GM19099 (cell line): ENCODE data around the gene STAMBPL1.

Experiments
- POLR2A ChIP-seq: IDR thresholded peaks from 3 replicates; pipeline ENCODE4 v1.6.1; 2011; ENCODE audit warnings: low read depth; ENCODE audit not compliant: insufficient read length; ENCODE audit errors: extremely low read depth

The STAMBPL1 gene

DNA sequence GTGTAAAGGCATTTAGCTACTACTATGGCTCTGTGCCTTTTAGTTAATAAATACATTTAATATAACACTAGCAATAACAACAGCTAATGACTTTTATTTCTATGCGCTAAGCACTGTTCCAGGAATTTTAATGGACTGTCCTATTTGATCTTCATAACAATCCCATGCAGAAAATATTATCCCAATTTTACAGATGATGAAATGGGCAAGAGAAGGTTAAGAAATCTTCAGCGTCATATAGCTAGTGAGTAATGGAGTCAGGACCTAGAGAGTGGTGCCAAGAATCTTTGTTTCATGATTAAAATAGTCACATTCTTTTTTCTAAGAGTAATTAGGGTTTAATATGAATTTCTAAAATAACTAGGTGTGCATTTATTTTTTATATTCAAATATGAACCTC is 40.2 kb downstream of the STAMBPL1 start:
- TF ChIP-seq POLR2A: no peak

DNA sequence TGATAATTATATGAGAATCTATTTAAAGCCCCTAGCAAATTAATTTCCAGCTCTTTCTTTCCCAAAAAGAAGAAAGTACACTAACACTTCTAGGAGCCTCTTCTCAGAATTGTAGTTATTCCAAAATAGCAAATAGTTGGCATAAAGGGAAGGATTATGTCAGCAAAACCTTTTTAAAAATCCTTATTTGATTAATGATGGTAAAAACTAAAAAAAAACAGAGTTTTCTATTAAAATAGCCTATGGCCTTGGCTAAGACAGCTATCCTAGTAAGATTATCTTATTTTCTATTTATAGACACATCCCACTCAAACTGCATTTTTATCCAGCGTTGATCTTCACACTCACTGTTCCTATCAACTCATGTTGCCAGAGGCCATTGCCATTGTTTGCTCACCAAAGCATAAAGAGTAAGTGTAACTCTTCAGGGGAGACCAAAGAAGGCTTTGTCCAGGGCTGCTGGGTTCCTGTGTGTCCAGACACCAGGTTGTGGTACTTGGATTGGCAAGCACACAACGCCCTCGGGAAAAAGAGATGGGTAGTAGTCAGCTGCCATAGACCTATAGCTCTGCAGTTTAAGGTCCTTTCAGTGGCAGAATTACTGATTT is 41.0 kb downstream of the STAMBPL1 start:
- no peak for TF ChIP-seq POLR2A

DNA sequence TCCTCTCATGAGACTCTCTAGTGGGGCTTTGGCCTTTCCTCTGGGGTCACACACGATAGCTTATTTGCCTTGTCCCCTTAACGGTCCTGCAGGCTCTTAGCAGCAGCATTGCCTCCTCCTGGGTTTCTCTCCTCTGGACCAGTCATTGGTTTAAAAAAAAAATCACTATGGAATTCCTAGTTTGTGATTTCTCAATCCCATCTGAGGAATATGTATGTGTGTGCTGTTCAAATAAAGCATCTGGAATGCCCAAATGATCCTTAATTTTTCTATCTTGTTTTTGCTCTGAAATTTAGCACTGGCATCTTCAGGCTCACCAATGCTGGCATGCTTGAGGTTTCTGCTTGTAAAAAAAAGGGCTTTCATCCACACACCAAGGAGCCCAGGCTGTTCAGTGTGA is 42.0 kb downstream of the STAMBPL1 start:
- TF ChIP-seq POLR2A: no peak

DNA sequence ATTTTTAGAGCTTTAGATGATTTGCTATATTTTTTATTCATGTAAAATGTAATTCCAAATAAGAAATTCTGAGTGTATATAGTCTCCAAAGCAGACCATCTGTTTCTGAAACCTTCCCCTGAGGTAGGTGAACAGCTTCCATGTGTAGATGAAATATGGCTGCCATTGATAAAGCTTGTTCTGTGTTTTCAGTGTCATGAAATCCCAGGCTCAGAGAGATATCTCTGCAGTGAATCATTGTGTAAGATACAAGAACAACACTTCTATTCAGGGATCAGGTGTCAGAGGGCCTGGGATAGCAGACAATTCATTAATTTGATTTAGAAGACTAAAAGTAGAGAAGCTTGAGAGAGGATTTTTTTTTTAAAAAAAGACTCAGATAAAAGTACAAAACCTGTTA is 43.5 kb downstream of the STAMBPL1 start:
- no peak for TF ChIP-seq POLR2A

DNA sequence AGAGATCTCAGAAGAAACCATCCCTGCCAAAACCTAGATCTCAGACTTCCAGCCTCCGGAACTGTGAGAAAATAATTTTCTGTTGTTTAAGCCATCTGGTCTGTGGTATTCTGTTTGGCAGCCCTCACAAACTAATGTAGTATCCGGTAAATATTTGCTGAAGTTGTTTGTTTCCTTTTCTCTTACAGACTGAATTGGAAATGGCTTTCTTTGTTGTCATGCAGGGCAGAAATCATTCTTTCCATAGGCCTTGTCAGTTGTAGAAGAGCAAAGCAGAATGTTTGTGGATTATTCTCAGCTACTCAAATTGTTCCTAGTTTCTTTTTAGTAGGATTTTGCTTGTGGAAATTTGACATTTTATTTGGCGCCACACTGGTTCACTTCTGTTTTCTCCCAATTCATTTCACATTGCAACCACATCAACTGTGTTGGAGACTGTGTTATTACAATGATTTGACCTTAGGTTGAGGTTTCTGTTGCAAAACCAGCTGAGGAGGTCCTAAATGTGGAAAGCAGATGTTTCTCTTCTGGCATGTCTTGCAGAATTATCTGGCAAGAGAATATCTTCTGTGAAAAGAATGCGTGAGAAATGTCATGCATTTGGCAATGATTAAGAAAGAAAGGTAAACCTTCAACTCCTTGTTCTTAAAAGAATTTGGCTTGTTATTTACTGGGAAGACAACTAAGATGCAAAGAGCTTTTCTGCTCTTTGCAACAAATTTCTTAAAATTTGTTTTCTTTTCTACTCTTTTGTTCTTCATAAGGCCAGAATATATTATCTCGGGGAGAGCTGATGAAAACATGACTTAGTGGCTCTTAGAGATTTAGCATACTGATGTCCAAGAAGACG is 46.7 kb downstream of the STAMBPL1 start:
- no peak for TF ChIP-seq POLR2A

DNA sequence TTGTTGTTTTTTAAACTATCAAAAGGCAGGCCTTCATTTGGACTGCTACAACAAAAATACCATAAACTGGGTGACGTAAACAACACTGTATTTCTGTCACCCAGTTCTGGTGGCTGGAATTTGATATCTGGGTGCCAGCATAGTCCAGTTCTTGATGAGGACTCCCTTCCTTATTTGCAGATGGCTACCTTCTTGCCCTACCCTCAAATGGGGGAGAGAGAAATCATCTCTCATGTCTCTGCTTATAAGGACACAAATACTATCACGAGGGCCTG is 47.3 kb downstream of the STAMBPL1 start:
- TF ChIP-seq POLR2A: no peak

DNA sequence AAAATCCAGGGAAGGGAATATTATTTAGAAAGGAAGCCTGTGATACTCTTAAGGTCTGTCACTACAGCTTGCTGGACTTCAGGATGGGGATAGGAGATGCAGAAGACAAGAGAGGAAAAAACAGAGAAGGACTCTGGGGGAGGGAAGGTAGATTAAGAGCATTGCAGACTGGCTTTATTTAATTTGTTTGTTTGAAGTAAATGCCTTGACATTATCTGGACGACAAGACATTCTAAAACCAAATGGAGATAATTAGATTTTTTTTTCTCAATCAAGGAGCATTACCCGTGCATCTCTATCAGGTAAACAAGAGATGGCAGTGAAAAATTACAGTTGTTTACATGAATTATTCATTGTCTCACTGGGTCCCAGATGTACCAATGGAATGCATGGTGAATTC is 48.2 kb downstream of the STAMBPL1 start:
- no peak for TF ChIP-seq POLR2A

DNA sequence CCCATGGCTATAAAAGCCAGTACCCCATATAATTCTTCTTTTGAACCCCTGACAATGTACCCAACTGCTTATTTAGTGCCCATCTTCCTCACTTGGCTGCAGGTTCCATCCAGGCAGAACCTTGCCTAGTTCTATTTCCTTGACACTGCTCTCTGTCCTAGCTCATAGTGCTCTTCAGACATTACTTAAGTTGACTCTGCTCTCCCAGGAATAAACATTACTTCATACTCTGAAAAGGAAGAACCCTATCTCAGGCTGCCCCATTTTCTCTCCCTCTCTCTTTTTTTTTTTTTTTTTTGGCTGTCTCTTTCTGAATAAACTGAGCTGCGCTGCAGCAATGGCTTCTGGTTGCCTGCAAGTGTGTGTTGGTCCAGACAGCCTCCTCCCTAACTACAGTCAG is 51.5 kb downstream of the STAMBPL1 start:
- no peak for TF ChIP-seq POLR2A

DNA sequence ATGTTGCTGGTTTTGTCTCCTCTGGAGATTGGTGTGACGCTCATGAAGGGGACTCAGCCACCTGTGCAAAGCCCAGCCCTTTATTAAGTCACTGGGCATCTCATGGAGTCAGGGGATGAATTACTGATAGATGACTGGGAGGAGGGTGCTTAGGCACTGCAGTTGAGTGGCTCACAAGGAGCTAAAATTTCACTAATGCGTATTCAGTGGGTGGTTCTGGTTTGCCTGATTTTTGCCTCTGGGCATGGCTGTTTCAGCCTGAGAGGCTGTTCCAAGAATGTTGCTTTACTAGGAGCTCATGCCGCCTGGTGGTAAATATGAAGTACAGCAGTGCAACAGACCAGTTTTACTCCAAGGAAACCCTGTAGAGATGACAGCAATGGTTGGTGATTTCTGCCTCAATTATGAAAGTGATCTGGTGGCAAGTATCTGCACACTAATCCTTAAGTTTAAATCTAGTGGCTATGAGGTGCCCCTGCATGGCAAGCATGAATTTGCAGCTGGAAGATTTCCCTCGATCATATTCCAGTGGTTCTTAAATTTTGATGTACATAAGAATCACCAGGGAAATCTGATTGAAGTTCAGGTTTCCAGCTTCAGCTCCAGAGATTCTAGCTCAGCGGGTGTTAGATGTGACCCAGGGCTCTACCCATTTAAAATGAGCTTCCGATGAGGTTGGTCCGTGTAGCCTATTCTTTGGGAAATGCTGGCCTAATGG is 52.7 kb downstream of the STAMBPL1 start:
- no peak for TF ChIP-seq POLR2A

DNA sequence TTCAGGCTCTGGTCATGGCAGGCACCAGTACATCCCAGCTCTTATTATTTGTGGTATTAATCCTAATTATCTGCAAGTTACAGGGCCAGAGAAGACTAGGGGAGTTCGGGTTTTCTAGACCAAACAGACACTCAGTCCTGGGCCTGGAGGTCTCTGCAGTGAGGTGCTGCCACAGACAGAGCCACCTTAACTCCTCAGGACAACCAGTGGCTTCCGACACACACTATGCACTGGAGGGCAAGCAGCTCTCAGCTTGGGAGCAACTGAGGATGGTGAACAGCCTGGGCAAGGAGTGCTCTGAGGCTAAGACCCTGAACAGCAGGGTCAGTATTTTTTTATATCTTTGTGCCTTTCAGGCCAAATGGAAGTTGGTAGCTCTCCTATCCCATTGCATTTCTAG is 53.5 kb downstream of the STAMBPL1 start:
- no peak for TF ChIP-seq POLR2A

DNA sequence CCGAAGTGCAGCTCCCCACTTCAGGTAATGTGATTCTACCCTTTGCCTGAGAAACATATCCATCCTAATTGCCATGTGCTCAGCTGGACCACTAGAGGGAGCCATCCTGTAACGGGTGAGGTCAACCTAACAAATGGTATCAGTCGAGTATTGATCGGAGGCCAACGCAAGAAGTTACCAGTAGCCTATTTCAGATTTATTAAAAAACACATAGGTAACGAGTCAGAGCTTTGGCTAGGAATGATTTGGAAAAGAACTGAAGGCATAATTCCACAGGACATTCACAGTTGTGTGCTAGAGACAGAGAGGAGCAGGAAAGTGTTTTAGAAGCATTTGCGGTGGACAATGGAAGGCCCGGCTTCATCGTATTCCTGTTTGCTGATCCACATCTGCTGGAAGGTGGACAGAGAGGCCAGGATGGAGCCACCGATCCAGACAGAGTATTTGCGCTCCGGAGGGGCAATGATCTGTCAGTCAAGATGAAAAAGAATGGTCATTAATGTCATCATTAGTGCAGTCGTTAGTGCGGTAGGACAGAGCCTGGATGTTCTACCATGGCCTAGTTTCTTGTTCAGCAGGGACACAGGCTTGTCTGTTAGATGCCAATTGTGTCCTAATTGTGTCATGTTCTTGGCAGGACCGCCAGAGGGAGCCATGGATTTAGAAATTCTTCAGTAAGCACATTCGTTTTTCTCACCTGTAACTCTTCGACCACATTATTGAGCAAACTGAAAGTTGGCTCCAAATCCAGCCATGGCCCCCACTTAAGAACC is 55.0 kb downstream of the STAMBPL1 start:
- TF ChIP-seq POLR2A: no peak

DNA sequence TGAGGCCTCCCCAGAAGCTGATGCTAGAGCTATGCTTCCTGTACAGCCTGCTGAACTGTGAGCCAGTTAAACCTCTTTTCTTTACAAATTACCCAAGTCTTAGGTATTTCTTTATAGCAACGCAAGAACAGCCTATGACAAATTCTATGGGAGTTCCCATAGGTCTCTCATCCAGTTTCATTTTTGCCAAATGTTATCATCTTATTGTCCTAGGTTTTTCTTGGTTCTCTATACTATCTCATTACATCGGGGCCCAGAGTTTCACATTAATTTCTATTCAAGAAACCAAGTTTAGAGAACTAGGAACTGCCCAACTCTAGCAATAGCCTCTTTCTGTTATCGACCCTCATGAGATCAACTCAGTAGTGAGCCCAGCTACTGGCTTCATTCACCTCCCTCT is 56.6 kb downstream of the STAMBPL1 start:
- TF ChIP-seq POLR2A: no peak

DNA sequence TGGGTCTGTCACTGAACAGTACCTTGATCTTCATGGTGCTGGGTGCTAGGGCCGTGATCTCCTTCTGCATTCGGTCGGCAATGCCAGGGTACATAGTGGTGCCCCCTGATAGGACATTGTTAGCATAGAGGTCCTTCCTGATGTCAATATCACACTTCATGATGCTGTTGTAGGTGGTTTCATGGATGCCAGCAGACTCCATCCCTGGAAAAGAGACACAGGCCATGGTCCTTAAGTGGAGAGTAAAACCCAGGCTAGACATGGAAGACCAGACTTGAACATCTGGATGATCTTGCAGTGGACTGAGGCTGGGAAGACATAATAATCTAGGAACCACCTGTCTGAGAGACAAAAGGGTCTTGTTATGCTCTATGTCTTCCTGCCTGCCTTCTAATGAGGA is 58.0 kb downstream of the STAMBPL1 start:
- no peak for TF ChIP-seq POLR2A

DNA sequence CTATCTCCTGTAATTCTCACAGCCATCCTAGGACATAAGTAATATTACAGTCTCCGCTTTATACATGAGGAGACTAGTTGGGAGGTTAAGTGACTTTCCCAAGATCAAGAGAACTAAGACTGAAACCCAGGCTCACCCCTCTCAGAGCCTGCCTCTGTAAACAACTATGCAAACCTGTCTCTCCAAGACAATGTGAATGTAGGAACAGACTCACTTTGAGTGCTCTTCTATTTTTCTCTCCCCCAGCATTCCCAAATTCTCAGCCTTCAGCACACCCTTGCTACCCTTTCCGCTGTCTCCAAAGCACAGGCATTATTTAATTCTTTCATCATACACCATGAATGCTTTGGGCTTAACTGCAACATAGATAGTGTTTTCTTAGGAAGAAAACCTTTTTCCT is 58.9 kb downstream of the STAMBPL1 start:
- TF ChIP-seq POLR2A: no peak

DNA sequence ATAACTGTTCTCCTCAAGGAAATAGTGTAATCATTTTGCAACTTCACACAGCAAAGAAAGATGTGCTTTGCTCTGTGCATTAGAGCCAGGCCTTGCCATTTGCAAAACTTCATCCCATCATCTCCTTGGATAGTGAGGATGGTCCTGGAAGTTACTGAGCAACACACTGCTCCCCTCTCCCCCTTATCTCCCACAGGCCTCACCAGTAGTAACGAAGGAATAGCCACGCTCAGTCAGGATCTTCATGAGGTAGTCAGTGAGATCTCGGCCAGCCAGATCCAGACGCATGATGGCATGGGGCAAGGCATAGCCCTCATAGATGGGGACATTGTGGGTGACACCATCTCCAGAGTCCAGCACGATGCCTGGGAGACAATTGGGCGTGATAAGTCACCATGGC is 61.0 kb downstream of the STAMBPL1 start:
- no peak for TF ChIP-seq POLR2A
